A673 (cell line): ENCODE data around the gene PLAA. TPM values are rescaled to one million over a fixed set of nuclear protein-coding genes. Genes with fewer than 3 reads are reported as not detected.
A peak's percentile ranks its signal among the peaks of the same experiment; 100 is the strongest.

Experiments used
- BruUV-seq: library from RNA; stranded (reverse); fragments of 400-500 nt; replicated peaks from 2 replicates; lab custom pipeline; 2021; lab: Mats Ljungman, UMichigan
- CTCF ChIA-PET: fragments of 300-600 bp; sonication (Branson Sonifier 250); formaldehyde crosslinking; loops from one replicate; lab custom pipeline; 2022; ENCODE audit warnings: antibody characterized with exemption; lab: Charles Lee
- POLR2A ChIA-PET: fragments of 300-600 bp; sonication (Branson Sonifier 250); formaldehyde crosslinking; loops from one replicate; lab custom pipeline; 2022; ENCODE audit warnings: antibody characterized with exemption; ENCODE audit not compliant: low non-redundant PET; lab: Charles Lee
- DNase-seq: peaks from one replicate; pipeline ENCODE4 v3.0.0-alpha.2; 2015; ENCODE audit warnings: low spot score
- H3K27ac ChIP-seq: fragments of 200-600 bp; sonication (generic); 2 replicates; pipeline ENCODE4 v1.5.1; 2016; ENCODE audit warnings: mixed run types, low read depth, mild to moderate bottlenecking, mixed read lengths, antibody characterized with exemption, low read length; ENCODE audit not compliant: poor library complexity, severe bottlenecking
- H3K27me3 ChIP-seq: fragments of 200-600 bp; sonication (generic); replicated peaks from 2 replicates; pipeline ENCODE4 v1.6.1; 2017; ENCODE audit warnings: mixed run types, low read depth, mild to moderate bottlenecking, mixed read lengths, antibody characterized with exemption, low read length; ENCODE audit not compliant: insufficient read depth, poor library complexity
- H3K36me3 ChIP-seq: fragments of 200-600 bp; sonication (generic); 2 replicates; pipeline ENCODE4 v1.6.1; 2016; ENCODE audit warnings: mixed run types, mild to moderate bottlenecking, mixed read lengths, antibody characterized with exemption, low read length; ENCODE audit not compliant: insufficient read depth, poor library complexity, severe bottlenecking
- H3K4me1 ChIP-seq: fragments of 200-600 bp; sonication (generic); 2 replicates; pipeline ENCODE4 v1.6.1; 2017; ENCODE audit warnings: mixed run types, mild to moderate bottlenecking, mixed read lengths, antibody characterized with exemption, low read length; ENCODE audit not compliant: insufficient read depth, poor library complexity, severe bottlenecking
- H3K4me3 ChIP-seq: fragments of 200-600 bp; sonication (generic); 2 replicates; pipeline ENCODE4 v1.5.1; 2016; ENCODE audit warnings: low read depth, mixed run types, mild to moderate bottlenecking, mixed read lengths, low read length; ENCODE audit not compliant: poor library complexity, severe bottlenecking
- H3K9me3 ChIP-seq: fragments of 200-600 bp; sonication (generic); 2 replicates; pipeline ENCODE4 v1.6.1; 2016; ENCODE audit warnings: mixed run types, low read depth, mild to moderate bottlenecking, mixed read lengths, antibody characterized with exemption, low read length; ENCODE audit not compliant: poor library complexity, severe bottlenecking
- EZH2 ChIP-seq: fragments of 200-600 bp; sonication (generic); IDR thresholded peaks from 2 replicates; pipeline ENCODE4 v1.6.1; 2017; ENCODE audit warnings: borderline replicate concordance, low read depth, mild to moderate bottlenecking, mixed read lengths, antibody characterized with exemption, low read length; ENCODE audit not compliant: poor library complexity, severe bottlenecking
- intact Hi-C: fragments of 100-400 bp; cut with micrococcal nuclease; formaldehyde crosslinking; loops from one replicate; pipeline ENCODE4 v1.10.0; 2022; ENCODE audit not compliant: unreplicated experiment
- total RNA-seq: library from RNA; stranded (reverse); gene quantifications from 2 replicates; pipeline ENCODE4 v1.2.3, GENCODE V29; 2021
- TF ChIP-seq, protein P1 (sequence below): fragments of 300-800, 200-600 bp; sonication (generic); conservative IDR thresholded peaks from 2 replicates; pipeline ENCODE4 v1.5.1; 2017; ENCODE audit warnings: low read depth, mild to moderate bottlenecking, antibody characterized with exemption, low read length, moderate library complexity, mixed read lengths

The PLAA gene
- total RNA-seq, 1 experiment from 2014 or later = 36.4 TPM

DNA sequence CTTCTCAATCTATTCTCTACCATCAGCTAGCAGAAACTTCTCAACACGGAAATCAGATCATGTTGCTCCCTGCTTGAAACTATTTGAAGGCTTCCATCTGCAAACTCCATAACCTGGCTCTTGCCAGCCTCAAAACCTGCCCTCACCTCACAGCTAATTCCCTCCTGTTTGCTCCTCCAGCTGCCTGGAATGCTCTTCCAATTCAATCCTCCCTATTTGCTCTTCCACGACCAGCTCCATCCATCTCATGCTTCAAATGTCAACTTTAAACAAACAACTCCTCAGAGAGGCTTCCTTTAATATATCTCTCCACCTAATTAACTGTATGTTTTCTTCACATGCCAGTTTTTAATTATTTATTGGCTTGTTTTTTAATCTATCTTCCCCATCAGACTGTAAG lies 1.5 kb downstream of the PLAA start:
- Histone ChIP-seq H3K27ac (peak overlapping the region; percentile 98), H3K4me3 (peak overlapping the region; percentile 71), H3K27me3 (no peaks in the 10 kb centered on the region), H3K36me3 (no peaks in the 10 kb centered on the region), H3K9me3 (no peaks in the 10 kb centered on the region), H3K4me1 (no peaks in the 10 kb centered on the region)
- no peak for DNase-seq
- ChIA-PET CTCF (no interaction called here), POLR2A (no interaction called here)
- TSS peak; percentile 50 for BruUV-seq
- TF ChIP-seq EZH2 = no peak
- TF ChIP-seq, protein P1, sequence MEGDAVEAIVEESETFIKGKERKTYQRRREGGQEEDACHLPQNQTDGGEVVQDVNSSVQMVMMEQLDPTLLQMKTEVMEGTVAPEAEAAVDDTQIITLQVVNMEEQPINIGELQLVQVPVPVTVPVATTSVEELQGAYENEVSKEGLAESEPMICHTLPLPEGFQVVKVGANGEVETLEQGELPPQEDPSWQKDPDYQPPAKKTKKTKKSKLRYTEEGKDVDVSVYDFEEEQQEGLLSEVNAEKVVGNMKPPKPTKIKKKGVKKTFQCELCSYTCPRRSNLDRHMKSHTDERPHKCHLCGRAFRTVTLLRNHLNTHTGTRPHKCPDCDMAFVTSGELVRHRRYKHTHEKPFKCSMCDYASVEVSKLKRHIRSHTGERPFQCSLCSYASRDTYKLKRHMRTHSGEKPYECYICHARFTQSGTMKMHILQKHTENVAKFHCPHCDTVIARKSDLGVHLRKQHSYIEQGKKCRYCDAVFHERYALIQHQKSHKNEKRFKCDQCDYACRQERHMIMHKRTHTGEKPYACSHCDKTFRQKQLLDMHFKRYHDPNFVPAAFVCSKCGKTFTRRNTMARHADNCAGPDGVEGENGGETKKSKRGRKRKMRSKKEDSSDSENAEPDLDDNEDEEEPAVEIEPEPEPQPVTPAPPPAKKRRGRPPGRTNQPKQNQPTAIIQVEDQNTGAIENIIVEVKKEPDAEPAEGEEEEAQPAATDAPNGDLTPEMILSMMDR = no peak
- intact Hi-C loops = no loop called here

DNA sequence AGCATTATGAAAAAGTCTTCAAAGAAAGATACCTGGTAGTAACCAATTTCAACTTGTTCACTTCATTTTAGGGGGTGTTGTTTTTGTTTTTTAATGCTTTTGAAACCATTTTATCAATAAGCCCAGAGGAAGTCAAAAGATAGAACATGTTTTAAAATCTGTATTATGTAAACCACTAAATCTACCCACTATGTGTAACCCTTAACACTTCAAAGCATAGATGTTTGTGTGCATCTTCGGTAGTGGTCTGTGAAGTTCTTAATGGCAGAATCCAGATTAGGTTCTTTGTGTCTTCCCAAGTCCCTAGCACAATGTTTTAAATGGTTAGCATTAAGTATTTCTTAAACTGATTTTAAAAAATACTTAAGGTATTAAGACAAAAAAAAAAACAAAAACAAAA lies 6.3 kb downstream of the PLAA start:
- Histone ChIP-seq H3K4me3 (no peak overlapping the region), H3K27me3 (no peaks in the 10 kb centered on the region), H3K36me3 (peaks cover 3% of the 10 kb centered on the region), H3K4me1 (peaks cover 11% of the 10 kb centered on the region), H3K27ac (no peak overlapping the region), H3K9me3 (peaks cover 12% of the 10 kb centered on the region)
- ChIA-PET CTCF (no interaction called here), POLR2A (no interaction called here)
- no peak for DNase-seq
- intact Hi-C loops = no loop called here
- no TSS peak for BruUV-seq
- TF ChIP-seq, protein P1 = no peak
- no peak for TF ChIP-seq EZH2

DNA sequence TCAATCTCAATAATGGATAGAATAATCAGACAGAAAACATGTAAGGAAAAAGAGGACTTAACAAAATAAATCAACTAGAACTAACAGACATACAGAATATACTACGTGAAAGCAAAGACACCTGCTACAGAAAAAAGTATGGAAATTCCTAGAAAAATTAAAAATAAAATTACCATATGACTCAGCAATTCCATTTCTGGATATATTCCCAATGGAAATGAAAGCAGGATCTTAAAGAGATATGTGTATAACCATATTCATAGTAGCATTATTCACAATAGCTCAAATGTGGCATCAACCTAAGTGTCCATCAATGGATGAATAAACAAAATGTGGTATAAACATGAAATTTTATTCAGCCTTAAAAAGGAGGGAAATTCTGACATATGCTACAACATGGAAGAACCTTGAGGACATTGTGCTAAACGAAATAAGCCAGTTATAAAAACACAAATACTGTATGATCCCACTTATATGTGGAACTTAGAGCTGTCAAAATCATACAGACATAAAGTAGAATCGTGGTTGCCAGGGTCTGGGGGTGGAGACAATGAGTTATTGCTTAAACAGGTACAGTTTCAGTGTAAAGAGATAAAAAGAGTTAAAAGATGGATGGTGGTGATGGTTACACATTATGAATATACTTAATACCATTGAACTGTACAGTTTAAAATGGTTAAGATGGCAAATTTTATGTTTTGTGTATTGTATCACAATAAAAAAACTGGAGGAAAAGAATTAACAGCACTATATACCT lies 6.9 kb downstream of the PLAA start:
- Histone ChIP-seq H3K36me3 (peaks cover 3% of the 10 kb centered on the region), H3K4me1 (peaks cover 11% of the 10 kb centered on the region), H3K27me3 (no peaks in the 10 kb centered on the region), H3K27ac (no peak overlapping the region), H3K4me3 (no peak overlapping the region), H3K9me3 (peaks cover 12% of the 10 kb centered on the region)
- DNase-seq = no peak
- ChIA-PET CTCF (no interaction called here), POLR2A (no interaction called here)
- BruUV-seq = no TSS peak
- intact Hi-C loops = no loop called here
- no peak for TF ChIP-seq EZH2
- TF ChIP-seq, protein P1 = no peak
